WTC11 (cell line): Measurements from ENCODE around the gene SIGLEC5.

Source experiments
- JUN ChIP-seq: sonication (generic); formaldehyde crosslinking; IDR thresholded peaks from 2 replicates; pipeline ENCODE4 v1.8.0; 2023; ENCODE audit warnings: mild to moderate bottlenecking, missing genetic modification reagents
- SP1 ChIP-seq: sonication (generic); formaldehyde crosslinking; conservative IDR thresholded peaks from 2 replicates; pipeline ENCODE4 v1.8.1; 2022; ENCODE audit warnings: missing genetic modification reagents
- ZNF263 ChIP-seq: sonication (generic); formaldehyde crosslinking; IDR thresholded peaks from 2 replicates; pipeline ENCODE4 v1.8.1; 2022; ENCODE audit warnings: low read depth, mild to moderate bottlenecking, moderate library complexity, missing genetic modification reagents
- TF ChIP-seq, protein P1 (sequence below): fragments of 200-600 bp; IDR thresholded peaks from 2 replicates; pipeline ENCODE4 v1.8.0; 2022; ENCODE audit warnings: antibody characterized with exemption
- TF ChIP-seq, protein P2 (sequence below): sonication (generic); formaldehyde crosslinking; conservative IDR thresholded peaks from 2 replicates; pipeline ENCODE4 v1.8.1; 2023; ENCODE audit warnings: mild to moderate bottlenecking, low read depth, missing genetic modification reagents, moderate library complexity
- TF ChIP-seq, protein P3 (sequence below): sonication (generic); formaldehyde crosslinking; IDR thresholded peaks from 2 replicates; pipeline ENCODE4 v1.8.0; 2022; ENCODE audit warnings: missing genetic modification reagents
- TF ChIP-seq, protein P4 (sequence below): fragments of 250-450 bp; sonication (Bioruptor Pico); IDR thresholded peaks from 2 replicates; pipeline ENCODE4 v1.9.0; 2021; ENCODE audit warnings: moderate library complexity, mild to moderate bottlenecking, inconsistent platforms, borderline replicate concordance
- TF ChIP-seq, protein P5 (sequence below): sonication (generic); formaldehyde crosslinking; IDR thresholded peaks from 2 replicates; pipeline ENCODE4 v1.8.0; 2022; ENCODE audit warnings: mild to moderate bottlenecking, missing genetic modification reagents

DNA sequence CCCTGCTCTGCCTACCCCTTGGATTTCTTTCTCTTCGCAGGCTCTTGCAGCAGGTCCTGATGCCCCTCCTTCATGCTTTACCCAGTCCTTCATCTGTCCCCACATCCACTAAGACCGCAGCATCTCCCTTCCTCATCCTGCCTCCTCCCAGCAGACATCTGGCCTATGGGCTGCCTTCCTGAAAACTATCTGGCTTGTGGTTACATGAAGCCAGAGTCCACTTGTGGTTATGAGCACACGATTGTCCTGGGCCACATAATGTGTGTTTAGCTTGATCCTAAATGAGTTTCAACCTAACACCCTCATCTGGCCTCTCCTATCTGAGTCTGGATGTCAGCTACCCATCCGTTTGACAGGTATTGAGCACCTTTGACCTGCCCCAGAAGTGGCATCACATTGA is 64.6 kb downstream of the SIGLEC5 start:
- TF ChIP-seq, protein P1, sequence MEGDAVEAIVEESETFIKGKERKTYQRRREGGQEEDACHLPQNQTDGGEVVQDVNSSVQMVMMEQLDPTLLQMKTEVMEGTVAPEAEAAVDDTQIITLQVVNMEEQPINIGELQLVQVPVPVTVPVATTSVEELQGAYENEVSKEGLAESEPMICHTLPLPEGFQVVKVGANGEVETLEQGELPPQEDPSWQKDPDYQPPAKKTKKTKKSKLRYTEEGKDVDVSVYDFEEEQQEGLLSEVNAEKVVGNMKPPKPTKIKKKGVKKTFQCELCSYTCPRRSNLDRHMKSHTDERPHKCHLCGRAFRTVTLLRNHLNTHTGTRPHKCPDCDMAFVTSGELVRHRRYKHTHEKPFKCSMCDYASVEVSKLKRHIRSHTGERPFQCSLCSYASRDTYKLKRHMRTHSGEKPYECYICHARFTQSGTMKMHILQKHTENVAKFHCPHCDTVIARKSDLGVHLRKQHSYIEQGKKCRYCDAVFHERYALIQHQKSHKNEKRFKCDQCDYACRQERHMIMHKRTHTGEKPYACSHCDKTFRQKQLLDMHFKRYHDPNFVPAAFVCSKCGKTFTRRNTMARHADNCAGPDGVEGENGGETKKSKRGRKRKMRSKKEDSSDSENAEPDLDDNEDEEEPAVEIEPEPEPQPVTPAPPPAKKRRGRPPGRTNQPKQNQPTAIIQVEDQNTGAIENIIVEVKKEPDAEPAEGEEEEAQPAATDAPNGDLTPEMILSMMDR = no peak
- TF ChIP-seq JUN (CRISPR knock-in tag) (no peak), ZNF263 (CRISPR knock-in tag) (no peak), SP1 (no peak)
- TF ChIP-seq, protein P2, sequence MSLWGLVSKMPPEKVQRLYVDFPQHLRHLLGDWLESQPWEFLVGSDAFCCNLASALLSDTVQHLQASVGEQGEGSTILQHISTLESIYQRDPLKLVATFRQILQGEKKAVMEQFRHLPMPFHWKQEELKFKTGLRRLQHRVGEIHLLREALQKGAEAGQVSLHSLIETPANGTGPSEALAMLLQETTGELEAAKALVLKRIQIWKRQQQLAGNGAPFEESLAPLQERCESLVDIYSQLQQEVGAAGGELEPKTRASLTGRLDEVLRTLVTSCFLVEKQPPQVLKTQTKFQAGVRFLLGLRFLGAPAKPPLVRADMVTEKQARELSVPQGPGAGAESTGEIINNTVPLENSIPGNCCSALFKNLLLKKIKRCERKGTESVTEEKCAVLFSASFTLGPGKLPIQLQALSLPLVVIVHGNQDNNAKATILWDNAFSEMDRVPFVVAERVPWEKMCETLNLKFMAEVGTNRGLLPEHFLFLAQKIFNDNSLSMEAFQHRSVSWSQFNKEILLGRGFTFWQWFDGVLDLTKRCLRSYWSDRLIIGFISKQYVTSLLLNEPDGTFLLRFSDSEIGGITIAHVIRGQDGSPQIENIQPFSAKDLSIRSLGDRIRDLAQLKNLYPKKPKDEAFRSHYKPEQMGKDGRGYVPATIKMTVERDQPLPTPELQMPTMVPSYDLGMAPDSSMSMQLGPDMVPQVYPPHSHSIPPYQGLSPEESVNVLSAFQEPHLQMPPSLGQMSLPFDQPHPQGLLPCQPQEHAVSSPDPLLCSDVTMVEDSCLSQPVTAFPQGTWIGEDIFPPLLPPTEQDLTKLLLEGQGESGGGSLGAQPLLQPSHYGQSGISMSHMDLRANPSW (CRISPR knock-in tag) = no peak
- TF ChIP-seq, protein P3, sequence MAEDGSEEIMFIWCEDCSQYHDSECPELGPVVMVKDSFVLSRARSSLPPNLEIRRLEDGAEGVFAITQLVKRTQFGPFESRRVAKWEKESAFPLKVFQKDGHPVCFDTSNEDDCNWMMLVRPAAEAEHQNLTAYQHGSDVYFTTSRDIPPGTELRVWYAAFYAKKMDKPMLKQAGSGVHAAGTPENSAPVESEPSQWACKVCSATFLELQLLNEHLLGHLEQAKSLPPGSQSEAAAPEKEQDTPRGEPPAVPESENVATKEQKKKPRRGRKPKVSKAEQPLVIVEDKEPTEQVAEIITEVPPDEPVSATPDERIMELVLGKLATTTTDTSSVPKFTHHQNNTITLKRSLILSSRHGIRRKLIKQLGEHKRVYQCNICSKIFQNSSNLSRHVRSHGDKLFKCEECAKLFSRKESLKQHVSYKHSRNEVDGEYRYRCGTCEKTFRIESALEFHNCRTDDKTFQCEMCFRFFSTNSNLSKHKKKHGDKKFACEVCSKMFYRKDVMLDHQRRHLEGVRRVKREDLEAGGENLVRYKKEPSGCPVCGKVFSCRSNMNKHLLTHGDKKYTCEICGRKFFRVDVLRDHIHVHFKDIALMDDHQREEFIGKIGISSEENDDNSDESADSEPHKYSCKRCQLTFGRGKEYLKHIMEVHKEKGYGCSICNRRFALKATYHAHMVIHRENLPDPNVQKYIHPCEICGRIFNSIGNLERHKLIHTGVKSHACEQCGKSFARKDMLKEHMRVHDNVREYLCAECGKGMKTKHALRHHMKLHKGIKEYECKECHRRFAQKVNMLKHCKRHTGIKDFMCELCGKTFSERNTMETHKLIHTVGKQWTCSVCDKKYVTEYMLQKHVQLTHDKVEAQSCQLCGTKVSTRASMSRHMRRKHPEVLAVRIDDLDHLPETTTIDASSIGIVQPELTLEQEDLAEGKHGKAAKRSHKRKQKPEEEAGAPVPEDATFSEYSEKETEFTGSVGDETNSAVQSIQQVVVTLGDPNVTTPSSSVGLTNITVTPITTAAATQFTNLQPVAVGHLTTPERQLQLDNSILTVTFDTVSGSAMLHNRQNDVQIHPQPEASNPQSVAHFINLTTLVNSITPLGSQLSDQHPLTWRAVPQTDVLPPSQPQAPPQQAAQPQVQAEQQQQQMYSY (CRISPR knock-in tag) = no peak
- TF ChIP-seq, protein P4, sequence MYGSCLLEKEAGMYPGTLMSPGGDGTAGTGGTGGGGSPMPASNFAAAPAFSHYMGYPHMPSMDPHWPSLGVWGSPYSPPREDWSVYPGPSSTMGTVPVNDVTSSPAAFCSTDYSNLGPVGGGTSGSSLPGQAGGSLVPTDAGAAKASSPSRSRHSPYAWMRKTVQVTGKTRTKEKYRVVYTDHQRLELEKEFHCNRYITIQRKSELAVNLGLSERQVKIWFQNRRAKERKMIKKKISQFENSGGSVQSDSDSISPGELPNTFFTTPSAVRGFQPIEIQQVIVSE (CRISPR knock-in tag) = no peak
- TF ChIP-seq, protein P5, sequence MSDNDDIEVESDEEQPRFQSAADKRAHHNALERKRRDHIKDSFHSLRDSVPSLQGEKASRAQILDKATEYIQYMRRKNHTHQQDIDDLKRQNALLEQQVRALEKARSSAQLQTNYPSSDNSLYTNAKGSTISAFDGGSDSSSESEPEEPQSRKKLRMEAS = no peak
